Fibroblast of mammary gland (primary cell): ENCODE data around the gene OMG.
"Not testable (repeated sequence)": the region's sequence is repeated elsewhere in the genome, so short reads cannot be mapped to it uniquely, and the experiment has no call there.

Experiments
- DNase-seq: peaks from one replicate; pipeline ENCODE4 v3.0.0-alpha.2; 2010; ENCODE audit warnings: low read depth
- H3K4me3 ChIP-seq: 2 replicates; pipeline ENCODE4 v1.5.1; 2011; ENCODE audit warnings: low read depth, mild to moderate bottlenecking, low read length, moderate library complexity; ENCODE audit not compliant: control insufficient read depth
- TF ChIP-seq, protein P1 (sequence below): conservative IDR thresholded peaks from 2 replicates; pipeline ENCODE4 v1.5.1; 2011; ENCODE audit warnings: low read depth, low read length, inconsistent platforms; ENCODE audit not compliant: control insufficient read depth, insufficient read depth

OMG gene

GRCh38 chr17:31274252-31274651 lies 22.8 kb downstream of the OMG start:
- H3K4me3 ChIP-seq: no peak overlapping the region
- TF ChIP-seq, protein P1, sequence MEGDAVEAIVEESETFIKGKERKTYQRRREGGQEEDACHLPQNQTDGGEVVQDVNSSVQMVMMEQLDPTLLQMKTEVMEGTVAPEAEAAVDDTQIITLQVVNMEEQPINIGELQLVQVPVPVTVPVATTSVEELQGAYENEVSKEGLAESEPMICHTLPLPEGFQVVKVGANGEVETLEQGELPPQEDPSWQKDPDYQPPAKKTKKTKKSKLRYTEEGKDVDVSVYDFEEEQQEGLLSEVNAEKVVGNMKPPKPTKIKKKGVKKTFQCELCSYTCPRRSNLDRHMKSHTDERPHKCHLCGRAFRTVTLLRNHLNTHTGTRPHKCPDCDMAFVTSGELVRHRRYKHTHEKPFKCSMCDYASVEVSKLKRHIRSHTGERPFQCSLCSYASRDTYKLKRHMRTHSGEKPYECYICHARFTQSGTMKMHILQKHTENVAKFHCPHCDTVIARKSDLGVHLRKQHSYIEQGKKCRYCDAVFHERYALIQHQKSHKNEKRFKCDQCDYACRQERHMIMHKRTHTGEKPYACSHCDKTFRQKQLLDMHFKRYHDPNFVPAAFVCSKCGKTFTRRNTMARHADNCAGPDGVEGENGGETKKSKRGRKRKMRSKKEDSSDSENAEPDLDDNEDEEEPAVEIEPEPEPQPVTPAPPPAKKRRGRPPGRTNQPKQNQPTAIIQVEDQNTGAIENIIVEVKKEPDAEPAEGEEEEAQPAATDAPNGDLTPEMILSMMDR: no peak
- DNase-seq: peak; percentile 84

- TF ChIP-seq, protein P1: no peak
- H3K4me3 ChIP-seq: no peak overlapping the region
Observed at GRCh38 chr17:31273516-31273915, 23.5 kb downstream of the OMG start.

GRCh38 chr17:31272803-31273202 lies 24.2 kb downstream of the OMG start:
- DNase-seq: no peak
- TF ChIP-seq, protein P1: no peak
- no peak overlapping the region for H3K4me3 ChIP-seq

More at GRCh38 chr17:31273516-31273915, 23.5 kb downstream of the OMG start:
- DNase-seq: no peak

DNA sequence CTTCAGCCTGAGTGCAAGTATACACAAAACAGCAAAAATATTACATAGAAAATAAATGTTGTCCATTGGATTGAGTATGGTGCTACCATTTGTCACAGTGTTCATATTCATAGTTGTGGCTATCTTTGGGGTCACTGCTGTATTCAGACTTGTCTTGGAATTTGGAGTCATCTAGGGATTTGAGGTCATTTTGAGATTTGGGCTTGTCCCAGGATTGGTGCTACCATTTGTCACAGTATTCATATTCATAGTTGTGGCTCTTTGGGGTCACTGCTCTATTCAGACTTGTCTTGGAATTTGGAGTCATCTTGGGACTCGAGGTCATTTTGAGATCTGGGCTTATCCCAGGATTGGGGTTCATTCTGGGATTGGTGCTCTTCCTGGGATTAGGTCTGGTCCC lies 24.8 kb downstream of the OMG start:
- no peak for DNase-seq
- TF ChIP-seq, protein P1: no peak
- no peak overlapping the region for H3K4me3 ChIP-seq

GRCh38 chr17:31269578-31269983 lies 27.5 kb downstream of the OMG start:
- H3K4me3 ChIP-seq: no peak overlapping the region
- DNase-seq: peak; percentile 99
- TF ChIP-seq, protein P1: no peak

DNA sequence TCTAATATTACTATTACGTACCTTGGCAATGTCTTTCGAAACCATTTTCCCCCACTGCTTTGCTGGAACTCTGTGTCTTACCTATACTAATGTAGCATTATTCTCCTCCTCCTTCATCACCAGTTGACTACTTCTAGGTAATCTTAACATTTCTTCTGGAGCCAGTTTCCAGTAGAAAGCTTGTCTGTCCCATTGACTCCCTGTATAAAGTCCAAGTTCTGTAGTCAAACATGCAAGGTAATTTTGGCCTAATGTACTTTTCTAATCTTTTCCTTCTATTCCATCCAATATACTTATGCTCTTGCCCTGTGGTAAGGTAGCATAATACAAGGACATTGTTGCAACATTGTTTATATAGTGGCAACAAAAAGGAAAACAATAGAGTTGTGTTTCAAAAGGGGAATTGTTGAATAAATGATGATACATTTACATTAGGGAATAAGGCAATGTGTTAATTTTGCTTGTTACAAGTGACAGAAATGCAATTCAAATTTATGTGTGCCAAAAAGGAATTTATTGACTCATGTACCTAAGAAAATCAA lies 27.9 kb downstream of the OMG start:
- no peak for DNase-seq
- TF ChIP-seq, protein P1: no peak
- no peak overlapping the region for H3K4me3 ChIP-seq

GRCh38 chr17:31266042-31266441 lies 31.0 kb downstream of the OMG start:
- H3K4me3 ChIP-seq: no peak overlapping the region
- DNase-seq: no peak
- TF ChIP-seq, protein P1: peak; percentile 28

GRCh38 chr17:31262923-31263322 lies 34.1 kb downstream of the OMG start:
- not testable (repeated sequence) for H3K4me3 ChIP-seq

More at GRCh38 chr17:31262923-31263322, 34.1 kb downstream of the OMG start:
- not testable (repeated sequence) for DNase-seq
